HG02938 (cell line): Measurements from ENCODE around the gene TBK1.
A peak's percentile ranks its signal among the peaks of the same experiment; 100 is the strongest.

Source experiments
- ATAC-seq: cut with Tn5 transposase; IDR thresholded peaks from one replicate; pipeline ENCODE4 v1.9.1; 2021; ENCODE audit warnings: mild to moderate bottlenecking, moderate library complexity; ENCODE audit not compliant: unreplicated experiment

The TBK1 gene

GRCh38 chr12:64451687-64452558, at the start of gene TBK1:
Gene TBK1, plus strand, starts transcription at chr12:64452120. Its CDS starts 3,751 bp downstream, at chr12:64455871.
- ATAC-seq: peak; percentile 75

- no peak for ATAC-seq
Measured at GRCh38 chr12:64402181-64402580, 49.7 kb upstream of the TBK1 start.

- ATAC-seq: peak; percentile 88
Measured at GRCh38 chr12:64403707-64404469, 48.0 kb upstream of the TBK1 start, which contains the start of gene XPOT. Gene XPOT, plus strand, starts transcription at chr12:64404392. Its CDS starts 5,644 bp downstream, at chr12:64410036.

- ATAC-seq: peak; percentile 46
Measured at GRCh38 chr12:64404470-64405256, 47.3 kb upstream of the TBK1 start.

GRCh38 chr12:64407342-64408223, 44.3 kb upstream of the TBK1 start:
- no peak for ATAC-seq

- ATAC-seq: no peak
Measured at GRCh38 chr12:64411427-64411826, 40.5 kb upstream of the TBK1 start.

- no peak for ATAC-seq
Measured at GRCh38 chr12:64412459-64412858, 39.5 kb upstream of the TBK1 start.

- ATAC-seq: no peak
Measured at GRCh38 chr12:64413884-64414283, 38.0 kb upstream of the TBK1 start.

GRCh38 chr12:64418209-64418608, 33.7 kb upstream of the TBK1 start:
- ATAC-seq: no peak

GRCh38 chr12:64419696-64420095, 32.2 kb upstream of the TBK1 start:
- no peak for ATAC-seq

- no peak for ATAC-seq
Measured at GRCh38 chr12:64427988-64428387, 23.9 kb upstream of the TBK1 start.

GRCh38 chr12:64428956-64429355, 23.0 kb upstream of the TBK1 start:
- ATAC-seq: no peak

GRCh38 chr12:64430886-64431285, 21.0 kb upstream of the TBK1 start:
- ATAC-seq: no peak

- ATAC-seq: no peak
Measured at GRCh38 chr12:64431791-64432190, 20.1 kb upstream of the TBK1 start.

- ATAC-seq: no peak
Measured at GRCh38 chr12:64433915-64434314, 18.0 kb upstream of the TBK1 start.

GRCh38 chr12:64440100-64440499, 11.8 kb upstream of the TBK1 start:
- no peak for ATAC-seq

GRCh38 chr12:64445490-64445889, 6.4 kb upstream of the TBK1 start:
- ATAC-seq: no peak

GRCh38 chr12:64446295-64446694, 5.6 kb upstream of the TBK1 start:
- no peak for ATAC-seq

GRCh38 chr12:64450057-64450640, 1.8 kb upstream of the TBK1 start:
- no peak for ATAC-seq
